Mammary epithelial cell (primary cell): Measurements from ENCODE around the gene BMP6.

Experiments used
- EZH2 ChIP-seq: IDR thresholded peaks from 2 replicates; pipeline ENCODE4 v1.6.1; 2012; ENCODE audit warnings: low read length, inconsistent platforms, borderline replicate concordance
- TF ChIP-seq, protein P1 (sequence below), 2 donors: IDR thresholded peaks in 1 of 2; conservative IDR thresholded peaks in 1 of 2; 2 replicates each; pipeline ENCODE4 v1.5.1; 2011 to 2012; ENCODE audit warnings: inconsistent platforms in 2 of 2, low read length in 2 of 2, mild to moderate bottlenecking in 2 of 2, control low read depth in 1 of 2, low read depth in 1 of 2; ENCODE audit not compliant: insufficient read depth in 1 of 2; ENCODE audit errors: extremely low read depth in 1 of 2

- TF ChIP-seq, protein P1, sequence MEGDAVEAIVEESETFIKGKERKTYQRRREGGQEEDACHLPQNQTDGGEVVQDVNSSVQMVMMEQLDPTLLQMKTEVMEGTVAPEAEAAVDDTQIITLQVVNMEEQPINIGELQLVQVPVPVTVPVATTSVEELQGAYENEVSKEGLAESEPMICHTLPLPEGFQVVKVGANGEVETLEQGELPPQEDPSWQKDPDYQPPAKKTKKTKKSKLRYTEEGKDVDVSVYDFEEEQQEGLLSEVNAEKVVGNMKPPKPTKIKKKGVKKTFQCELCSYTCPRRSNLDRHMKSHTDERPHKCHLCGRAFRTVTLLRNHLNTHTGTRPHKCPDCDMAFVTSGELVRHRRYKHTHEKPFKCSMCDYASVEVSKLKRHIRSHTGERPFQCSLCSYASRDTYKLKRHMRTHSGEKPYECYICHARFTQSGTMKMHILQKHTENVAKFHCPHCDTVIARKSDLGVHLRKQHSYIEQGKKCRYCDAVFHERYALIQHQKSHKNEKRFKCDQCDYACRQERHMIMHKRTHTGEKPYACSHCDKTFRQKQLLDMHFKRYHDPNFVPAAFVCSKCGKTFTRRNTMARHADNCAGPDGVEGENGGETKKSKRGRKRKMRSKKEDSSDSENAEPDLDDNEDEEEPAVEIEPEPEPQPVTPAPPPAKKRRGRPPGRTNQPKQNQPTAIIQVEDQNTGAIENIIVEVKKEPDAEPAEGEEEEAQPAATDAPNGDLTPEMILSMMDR (conservative IDR thresholded peaks at IDR 0.05 in 1 of 2, IDR thresholded peaks at IDR 0.05 in 1 of 2; ENCODE audit: extremely low read depth in 1 of 2, insufficient read depth in 1 of 2, low read depth in 1 of 2, low read length in 2 of 2): no peak
- TF ChIP-seq EZH2: no peak
Measured at GRCh38 chr6:7696061-7696460, 29.8 kb upstream of the BMP6 start.
